ENCODE results near the gene CCDC73. TPM values are rescaled to one million over a fixed set of nuclear protein-coding genes. Genes with fewer than 3 reads are reported as not detected.

The CCDC73 gene
- total RNA-seq, 1 experiment from 2014 or later, result 0.04 TPM

DNA sequence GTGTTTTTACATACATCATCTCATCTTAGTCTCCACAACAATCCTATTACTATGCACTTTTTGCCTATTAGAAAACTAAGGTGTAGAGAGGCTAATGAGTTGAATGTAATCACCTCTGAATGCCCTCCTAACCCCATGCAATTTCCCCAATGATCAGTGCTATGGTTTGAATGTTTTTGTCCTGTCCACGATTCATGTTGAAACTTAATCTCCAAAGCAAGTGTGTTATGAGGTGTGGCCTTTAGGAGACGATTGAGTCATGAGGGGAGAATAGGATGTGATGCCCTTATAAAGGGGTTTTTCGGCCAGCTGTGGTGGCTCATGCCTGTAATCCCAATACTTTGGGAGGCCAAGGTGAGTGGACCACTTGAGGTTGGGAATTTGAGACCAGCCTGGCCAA lies 2.0 kb upstream of the CCDC73 start:
- no peak overlapping the region for H2BK12ac ChIP-seq (ENCODE audit: insufficient read length, low read depth, low read length)
- H4K8ac ChIP-seq (replicated peaks; ENCODE audit: insufficient read length, low read depth, low read length), result no peak overlapping the region
- no peak overlapping the region for H3K4me3 Mint-ChIP-seq
- peaks cover 3% of the 10 kb centered on the region for H3K27me3 Mint-ChIP-seq (ENCODE audit: low read depth)
- H3K4me2 ChIP-seq (ENCODE audit: insufficient read depth, insufficient read length, low read length), result no peak overlapping the region
- no peaks in the 10 kb centered on the region for H3K36me3 Mint-ChIP-seq (ENCODE audit: insufficient read depth in 1 of 3, low read depth in 3 of 3)
- no peaks in the 10 kb centered on the region for H3K79me2 ChIP-seq (ENCODE audit: insufficient read depth, low read length)
- no peaks in the 10 kb centered on the region for H3K79me1 ChIP-seq (ENCODE audit: insufficient read depth, low read depth, low read length, poor library complexity, severe bottlenecking)
- H3K27me3 ChIP-seq (ENCODE audit: insufficient read depth, low read length), result no peaks in the 10 kb centered on the region
- no peak overlapping the region for H2AFZ ChIP-seq (ENCODE audit: low read length)
- no peak overlapping the region for H3K14ac ChIP-seq (ENCODE audit: insufficient read depth, low read length)
- H3K56ac ChIP-seq (ENCODE audit: insufficient read length, low read depth, low read length), result no peak overlapping the region
- no peak overlapping the region for H2AK5ac ChIP-seq (ENCODE audit: insufficient read length, low read length)
- no peak overlapping the region for H4K91ac ChIP-seq (ENCODE audit: insufficient read length, low read depth, low read length)
- H3K18ac ChIP-seq (ENCODE audit: insufficient read length, low read depth, low read length), result no peak overlapping the region
- H3K4me1 ChIP-seq (ENCODE audit: insufficient read depth, low read length), result no peaks in the 10 kb centered on the region
- TF ChIP-seq, protein P1, sequence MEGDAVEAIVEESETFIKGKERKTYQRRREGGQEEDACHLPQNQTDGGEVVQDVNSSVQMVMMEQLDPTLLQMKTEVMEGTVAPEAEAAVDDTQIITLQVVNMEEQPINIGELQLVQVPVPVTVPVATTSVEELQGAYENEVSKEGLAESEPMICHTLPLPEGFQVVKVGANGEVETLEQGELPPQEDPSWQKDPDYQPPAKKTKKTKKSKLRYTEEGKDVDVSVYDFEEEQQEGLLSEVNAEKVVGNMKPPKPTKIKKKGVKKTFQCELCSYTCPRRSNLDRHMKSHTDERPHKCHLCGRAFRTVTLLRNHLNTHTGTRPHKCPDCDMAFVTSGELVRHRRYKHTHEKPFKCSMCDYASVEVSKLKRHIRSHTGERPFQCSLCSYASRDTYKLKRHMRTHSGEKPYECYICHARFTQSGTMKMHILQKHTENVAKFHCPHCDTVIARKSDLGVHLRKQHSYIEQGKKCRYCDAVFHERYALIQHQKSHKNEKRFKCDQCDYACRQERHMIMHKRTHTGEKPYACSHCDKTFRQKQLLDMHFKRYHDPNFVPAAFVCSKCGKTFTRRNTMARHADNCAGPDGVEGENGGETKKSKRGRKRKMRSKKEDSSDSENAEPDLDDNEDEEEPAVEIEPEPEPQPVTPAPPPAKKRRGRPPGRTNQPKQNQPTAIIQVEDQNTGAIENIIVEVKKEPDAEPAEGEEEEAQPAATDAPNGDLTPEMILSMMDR (conservative IDR thresholded peaks at IDR 0.05), result no peak
- no peaks in the 10 kb centered on the region for H4K20me1 ChIP-seq (ENCODE audit: control insufficient read depth, insufficient read depth, insufficient read length)
- no peaks in the 10 kb centered on the region for H3K23me2 ChIP-seq (ENCODE audit: insufficient read length, low read depth, low read length, poor library complexity, severe bottlenecking)
- H2BK15ac ChIP-seq (ENCODE audit: low read depth, low read length), result no peak overlapping the region
- no peak overlapping the region for H2BK5ac ChIP-seq (ENCODE audit: insufficient read length, low read length)
- no peak overlapping the region for H4K5ac ChIP-seq (ENCODE audit: insufficient read length, low read depth, low read length)
- peaks cover 3 to 6% of the 10 kb centered on the region in 2 experiments; a peak in 3 of 4 replicates for H3K4me1 Mint-ChIP-seq
- no peak overlapping the region for H2BK20ac ChIP-seq (ENCODE audit: low read depth, low read length, poor library complexity, severe bottlenecking)
- WGBS (ENCODE audit: extremely low coverage, insufficient read length, low lambda C conversion rate), result no CpG with 5 or more reads among the region's 3 CpGs
- H3K27ac ChIP-seq (ENCODE audit: insufficient read length, low read depth, low read length), result no peak overlapping the region
- no peak overlapping the region for H3K9ac ChIP-seq (ENCODE audit: extremely low read depth, insufficient read length, low read length)
- H3K23ac ChIP-seq (ENCODE audit: insufficient read length, low read depth, low read length), result no peak overlapping the region
- H3K4ac ChIP-seq (ENCODE audit: low read depth, low read length), result no peak overlapping the region
- H3K9me3 Mint-ChIP-seq, result no peaks in the 10 kb centered on the region; a peak in 1 of 5 replicates
- H3T11ph ChIP-seq (ENCODE audit: low read length), result no peak overlapping the region
- H2BK120ac ChIP-seq (ENCODE audit: low read depth, low read length, poor library complexity, severe bottlenecking), result no peak overlapping the region
- no peak for DNase-seq
- no peaks in the 10 kb centered on the region for H3K9me3 ChIP-seq (ENCODE audit: control insufficient read depth, low read depth, low read length)
- H3K27ac Mint-ChIP-seq, result no peak overlapping the region
